ENCODE results near the gene RBP5. TPM values are rescaled to one million over a fixed set of nuclear protein-coding genes. Genes with fewer than 3 reads are reported as not detected.

The RBP5 gene
- polyA plus RNA-seq, 2 donors: 0.65 to 2.2 TPM

- Histone ChIP-seq H3K36me3 (ENCODE audit: control insufficient read depth in 2 of 2, insufficient read depth in 2 of 2, low read length in 1 of 2) (peaks cover 2 to 3% of the 10 kb centered on the region in 2 donors), H3K4me3 (ENCODE audit: low read depth in 1 of 2, low read length in 2 of 2) (no peak overlapping the region), H3K9me3 (ENCODE audit: control insufficient read depth in 2 of 2, insufficient read depth in 1 of 2, low read depth in 1 of 2, low read length in 1 of 2) (no peaks in the 10 kb centered on the region), H3K4me1 (ENCODE audit: control insufficient read depth in 2 of 2, insufficient read depth in 2 of 2, low read length in 1 of 2) (peaks cover 6 to 20% of the 10 kb centered on the region in 2 donors), H3K27ac (ENCODE audit: low read depth in 2 of 2, low read length in 1 of 2) (no peak overlapping the region), H3K27me3 (ENCODE audit: control insufficient read depth in 1 of 2, insufficient read depth in 2 of 2, low read length in 2 of 2) (no peaks in the 10 kb centered on the region)
- 68 to 82% methylated on average over 9 to 10 of the region's 10 CpGs for WGBS, 2 donors
Measured at GRCh38 chr12:7158781-7159609, 30.3 kb upstream of the RBP5 start.

GRCh38 chr12:7157391-7157790, 28.7 kb upstream of the RBP5 start:
- Histone ChIP-seq H3K27me3 (ENCODE audit: control insufficient read depth in 1 of 2, insufficient read depth in 2 of 2, low read length in 2 of 2) (no peaks in the 10 kb centered on the region), H3K27ac (ENCODE audit: low read depth in 2 of 2, low read length in 1 of 2) (no peak overlapping the region), H3K36me3 (ENCODE audit: control insufficient read depth in 2 of 2, insufficient read depth in 2 of 2, low read length in 1 of 2) (peaks cover 2 to 3% of the 10 kb centered on the region in 2 donors), H3K4me1 (ENCODE audit: control insufficient read depth in 2 of 2, insufficient read depth in 2 of 2, low read length in 1 of 2) (peaks cover 6 to 20% of the 10 kb centered on the region in 2 donors), H3K9me3 (ENCODE audit: control insufficient read depth in 2 of 2, insufficient read depth in 1 of 2, low read depth in 1 of 2, low read length in 1 of 2) (no peaks in the 10 kb centered on the region), H3K4me3 (ENCODE audit: low read depth in 1 of 2, low read length in 2 of 2) (no peak overlapping the region)
- WGBS, 2 donors: 91 to 94% methylated on average over 17 of the region's 17 CpGs

GRCh38 chr12:7156259-7157197, 27.8 kb upstream of the RBP5 start:
- H3K27me3 ChIP-seq (ENCODE audit: control insufficient read depth in 1 of 2, insufficient read depth in 2 of 2, low read length in 2 of 2): no peaks in the 10 kb centered on the region
- no peak overlapping the region for H3K27ac ChIP-seq (ENCODE audit: low read depth in 2 of 2, low read length in 1 of 2)
- H3K4me1 ChIP-seq (ENCODE audit: control insufficient read depth in 2 of 2, insufficient read depth in 2 of 2, low read length in 1 of 2): peaks cover 6 to 20% of the 10 kb centered on the region in 2 donors
- peaks cover 2 to 3% of the 10 kb centered on the region in 2 donors for H3K36me3 ChIP-seq (ENCODE audit: control insufficient read depth in 2 of 2, insufficient read depth in 2 of 2, low read length in 1 of 2)
- 74 to 77% methylated on average over 24 of the region's 24 CpGs for WGBS, 2 donors
- H3K4me3 ChIP-seq (ENCODE audit: low read depth in 1 of 2, low read length in 2 of 2): no peak overlapping the region
- no peaks in the 10 kb centered on the region for H3K9me3 ChIP-seq (ENCODE audit: control insufficient read depth in 2 of 2, insufficient read depth in 1 of 2, low read depth in 1 of 2, low read length in 1 of 2)

GRCh38 chr12:7155471-7156034, 26.9 kb upstream of the RBP5 start:
- no peak overlapping the region for H3K4me3 ChIP-seq (ENCODE audit: low read depth in 1 of 2, low read length in 2 of 2)
- 53 to 62% methylated on average over 8 of the region's 8 CpGs for WGBS, 2 donors
- peaks cover 6 to 20% of the 10 kb centered on the region in 2 donors for H3K4me1 ChIP-seq (ENCODE audit: control insufficient read depth in 2 of 2, insufficient read depth in 2 of 2, low read length in 1 of 2)
- peaks cover 4 to 7% of the 10 kb centered on the region in 2 donors for H3K36me3 ChIP-seq (ENCODE audit: control insufficient read depth in 2 of 2, insufficient read depth in 2 of 2, low read length in 1 of 2)
- no peaks in the 10 kb centered on the region for H3K27me3 ChIP-seq (ENCODE audit: control insufficient read depth in 1 of 2, insufficient read depth in 2 of 2, low read length in 2 of 2)
- H3K27ac ChIP-seq (ENCODE audit: low read depth in 2 of 2, low read length in 1 of 2): peak overlapping the region in 1 of 2 donors; percentile 36
- no peaks in the 10 kb centered on the region for H3K9me3 ChIP-seq (ENCODE audit: control insufficient read depth in 2 of 2, insufficient read depth in 1 of 2, low read depth in 1 of 2, low read length in 1 of 2)

GRCh38 chr12:7154901-7155470, 26.3 kb upstream of the RBP5 start:
- Histone ChIP-seq H3K27me3 (ENCODE audit: control insufficient read depth in 1 of 2, insufficient read depth in 2 of 2, low read length in 2 of 2) (no peaks in the 10 kb centered on the region), H3K27ac (ENCODE audit: low read depth in 2 of 2, low read length in 1 of 2) (peak overlapping the region in 1 of 2 donors; percentile 31), H3K36me3 (ENCODE audit: control insufficient read depth in 2 of 2, insufficient read depth in 2 of 2, low read length in 1 of 2) (peaks cover 7 to 12% of the 10 kb centered on the region in 2 donors), H3K4me3 (ENCODE audit: low read depth in 1 of 2, low read length in 2 of 2) (no peak overlapping the region), H3K9me3 (ENCODE audit: control insufficient read depth in 2 of 2, insufficient read depth in 1 of 2, low read depth in 1 of 2, low read length in 1 of 2) (no peaks in the 10 kb centered on the region), H3K4me1 (ENCODE audit: control insufficient read depth in 2 of 2, insufficient read depth in 2 of 2, low read length in 1 of 2) (peaks cover 6 to 20% of the 10 kb centered on the region in 2 donors)
- WGBS, 2 donors: 76 to 84% methylated on average over 12 of the region's 12 CpGs

- WGBS, 2 donors: 61 to 82% methylated on average over 6 of the region's 6 CpGs
- Histone ChIP-seq H3K27me3 (ENCODE audit: control insufficient read depth in 1 of 2, insufficient read depth in 2 of 2, low read length in 2 of 2) (no peaks in the 10 kb centered on the region), H3K4me3 (ENCODE audit: low read depth in 1 of 2, low read length in 2 of 2) (no peak overlapping the region), H3K27ac (ENCODE audit: low read depth in 2 of 2, low read length in 1 of 2) (no peak overlapping the region), H3K9me3 (ENCODE audit: control insufficient read depth in 2 of 2, insufficient read depth in 1 of 2, low read depth in 1 of 2, low read length in 1 of 2) (no peaks in the 10 kb centered on the region), H3K36me3 (ENCODE audit: control insufficient read depth in 2 of 2, insufficient read depth in 2 of 2, low read length in 1 of 2) (peaks cover 12 to 19% of the 10 kb centered on the region in 2 donors), H3K4me1 (ENCODE audit: control insufficient read depth in 2 of 2, insufficient read depth in 2 of 2, low read length in 1 of 2) (peaks cover 6 to 20% of the 10 kb centered on the region in 2 donors)
Measured at GRCh38 chr12:7154042-7154441, 25.4 kb upstream of the RBP5 start.

- Histone ChIP-seq H3K9me3 (ENCODE audit: control insufficient read depth in 2 of 2, insufficient read depth in 1 of 2, low read depth in 1 of 2, low read length in 1 of 2) (no peaks in the 10 kb centered on the region), H3K4me1 (ENCODE audit: control insufficient read depth in 2 of 2, insufficient read depth in 2 of 2, low read length in 1 of 2) (peaks cover 6 to 20% of the 10 kb centered on the region in 2 donors), H3K36me3 (ENCODE audit: control insufficient read depth in 2 of 2, insufficient read depth in 2 of 2, low read length in 1 of 2) (peaks cover 13 to 20% of the 10 kb centered on the region in 2 donors), H3K27me3 (ENCODE audit: control insufficient read depth in 1 of 2, insufficient read depth in 2 of 2, low read length in 2 of 2) (no peaks in the 10 kb centered on the region), H3K27ac (ENCODE audit: low read depth in 2 of 2, low read length in 1 of 2) (no peak overlapping the region), H3K4me3 (ENCODE audit: low read depth in 1 of 2, low read length in 2 of 2) (no peak overlapping the region)
- WGBS, 2 donors: 82 to 86% methylated on average over 4 of the region's 4 CpGs
Measured at GRCh38 chr12:7152818-7153217, 24.1 kb upstream of the RBP5 start.

- H3K27me3 ChIP-seq (ENCODE audit: control insufficient read depth in 1 of 2, insufficient read depth in 2 of 2, low read length in 2 of 2): no peaks in the 10 kb centered on the region
- H3K36me3 ChIP-seq (ENCODE audit: control insufficient read depth in 2 of 2, insufficient read depth in 2 of 2, low read length in 1 of 2): peaks cover 13 to 20% of the 10 kb centered on the region in 2 donors
- no peaks in the 10 kb centered on the region for H3K9me3 ChIP-seq (ENCODE audit: control insufficient read depth in 2 of 2, insufficient read depth in 1 of 2, low read depth in 1 of 2, low read length in 1 of 2)
- H3K4me1 ChIP-seq (ENCODE audit: control insufficient read depth in 2 of 2, insufficient read depth in 2 of 2, low read length in 1 of 2): peaks cover 6 to 13% of the 10 kb centered on the region in 2 donors
- H3K27ac ChIP-seq (ENCODE audit: low read depth in 2 of 2, low read length in 1 of 2): no peak overlapping the region
- WGBS, 2 donors: 93 to 94% methylated on average over 6 of the region's 6 CpGs
- no peak overlapping the region for H3K4me3 ChIP-seq (ENCODE audit: low read depth in 1 of 2, low read length in 2 of 2)
Measured at GRCh38 chr12:7151532-7151931, 22.8 kb upstream of the RBP5 start.

- H3K4me1 ChIP-seq (ENCODE audit: control insufficient read depth in 2 of 2, insufficient read depth in 2 of 2, low read length in 1 of 2): peaks cover 1 to 6% of the 10 kb centered on the region in 2 donors
- 93% methylated on average over 5 to 6 of the region's 6 CpGs for WGBS, 2 donors
- H3K4me3 ChIP-seq (ENCODE audit: low read depth in 1 of 2, low read length in 2 of 2): no peak overlapping the region
- H3K9me3 ChIP-seq (ENCODE audit: control insufficient read depth in 2 of 2, insufficient read depth in 1 of 2, low read depth in 1 of 2, low read length in 1 of 2): no peaks in the 10 kb centered on the region
- H3K27ac ChIP-seq (ENCODE audit: low read depth in 2 of 2, low read length in 1 of 2): no peak overlapping the region
- peaks cover 13 to 18% of the 10 kb centered on the region in 2 donors for H3K36me3 ChIP-seq (ENCODE audit: control insufficient read depth in 2 of 2, insufficient read depth in 2 of 2, low read length in 1 of 2)
- H3K27me3 ChIP-seq (ENCODE audit: control insufficient read depth in 1 of 2, insufficient read depth in 2 of 2, low read length in 2 of 2): no peaks in the 10 kb centered on the region
Measured at GRCh38 chr12:7150841-7151240, 22.2 kb upstream of the RBP5 start.
